ENCODE measurements around the gene SAMD14.

- TF ChIP-seq CTCF (IDR thresholded peaks at IDR 0.05 in 4 of 5, conservative IDR thresholded peaks at IDR 0.05 in 1 of 5) (no peak), POLR2A (IDR thresholded peaks at IDR 0.05) (no peak)
These were observed 4.5 kb upstream of the SAMD14 start for GRCh38 chr17:50134206-50135110.
